Hepatocyte (in vitro differentiated cells): ENCODE data around the gene GDPGP1. TPM values are rescaled to one million over a fixed set of nuclear protein-coding genes. Genes with fewer than 3 reads are reported as not detected.
A peak's percentile ranks its signal among the peaks of the same experiment; 100 is the strongest.

Source experiments
- DNase-seq: peaks from one replicate; pipeline ENCODE4 v3.0.0-alpha.2; 2016; ENCODE audit warnings: low spot score
- H2AFZ ChIP-seq: fragments of 200-600 bp; sonication (generic); 2 replicates; pipeline ENCODE4 v1.6.0; 2016; ENCODE audit warnings: antibody characterized with exemption, mild to moderate bottlenecking
- H3K27ac ChIP-seq: fragments of 200-600 bp; sonication (generic); 2 replicates; pipeline ENCODE4 v1.5.1; 2016; ENCODE audit warnings: mild to moderate bottlenecking
- H3K27me3 ChIP-seq: fragments of 200-600 bp; sonication (generic); 2 replicates; pipeline ENCODE4 v1.6.1; 2016
- H3K36me3 ChIP-seq: fragments of 200-600 bp; sonication (generic); replicated peaks from 2 replicates; pipeline ENCODE4 v1.5.1; 2016; ENCODE audit warnings: low read depth; ENCODE audit not compliant: insufficient read depth
- H3K4me1 ChIP-seq: fragments of 200-600 bp; sonication (generic); 2 replicates; pipeline ENCODE4 v1.5.1; 2016; ENCODE audit warnings: mild to moderate bottlenecking, moderate library complexity; ENCODE audit not compliant: insufficient read depth
- H3K4me2 ChIP-seq: fragments of 200-600 bp; sonication (generic); 2 replicates; pipeline ENCODE4 v1.6.0; 2016
- H3K4me3 ChIP-seq: fragments of 200-600 bp; sonication (generic); 2 replicates; pipeline ENCODE4 v1.5.1; 2016; ENCODE audit warnings: mild to moderate bottlenecking
- H3K79me2 ChIP-seq: fragments of 200-600 bp; sonication (generic); 2 replicates; pipeline ENCODE4 v1.6.0; 2017; ENCODE audit warnings: mild to moderate bottlenecking
- H3K9me2 ChIP-seq: fragments of 200-600 bp; sonication (generic); replicated peaks from 2 replicates; pipeline ENCODE4 v1.6.0; 2017; ENCODE audit warnings: mild to moderate bottlenecking; ENCODE audit not compliant: insufficient read depth
- H3K9me3 ChIP-seq: fragments of 200-600 bp; sonication (generic); 2 replicates; pipeline ENCODE4 v1.5.1; 2016; ENCODE audit warnings: low read depth, mild to moderate bottlenecking
- H4K20me1 ChIP-seq: fragments of 200-600 bp; sonication (generic); 2 replicates; pipeline ENCODE4 v1.6.0; 2016; ENCODE audit warnings: mild to moderate bottlenecking; ENCODE audit not compliant: insufficient read depth, poor library complexity, severe bottlenecking
- CTCF ChIP-seq: fragments of 200-600 bp; sonication (generic); IDR thresholded peaks from 2 replicates; pipeline ENCODE4 v1.5.1; 2016; ENCODE audit warnings: antibody characterized with exemption, mild to moderate bottlenecking; ENCODE audit not compliant: poor library complexity
- EZH2 ChIP-seq: fragments of 200-600 bp; sonication (generic); IDR thresholded peaks from 2 replicates; pipeline ENCODE4 v1.6.1; 2016; ENCODE audit warnings: antibody characterized with exemption, mild to moderate bottlenecking, borderline replicate concordance
- EZH2phosphoT487 ChIP-seq: fragments of 200-600 bp; sonication (generic); IDR thresholded peaks from one replicate; pipeline ENCODE4 v1.6.1; 2018; ENCODE audit warnings: antibody characterized with exemption, mild to moderate bottlenecking, low read depth, moderate library complexity; ENCODE audit not compliant: unreplicated experiment, severe bottlenecking
- WGBS: methylation state at CpG from one replicate; pipeline ENCODE4 v1.1.6; 2016; ENCODE audit warnings: low lambda C conversion rate; ENCODE audit errors: missing lambda C conversion rate; 5-methylcytosine and 5-hydroxymethylcytosine counted together
- polyA plus RNA-seq: library from polyadenylated mRNA; unstranded; fragments of >200 nt; fragmentation: Nextera tagmentation; extraction: Ambion mirVana; gene quantifications from 2 replicates; pipeline ENCODE4 v1.2.1, GENCODE V29; 2016
- total RNA-seq: library from RNA; depleted of rRNA; stranded (reverse); fragments of >200 nt; gene quantifications from 2 replicates; pipeline ENCODE4 v1.2.3, GENCODE V29; 2014

Gene GDPGP1
- total and polyA plus RNA-seq, 2 experiments from 2014 or later: 0.56 to 6.8 TPM

GRCh38 chr15:90208356-90208755 is 25.7 kb upstream of the GDPGP1 start:
- no peaks in the 10 kb centered on the region for H3K9me2 ChIP-seq
- DNase-seq: no peak
- peaks cover 13% of the 10 kb centered on the region for H4K20me1 ChIP-seq
- H3K27ac ChIP-seq: no peak overlapping the region
- H2AFZ ChIP-seq: no peak overlapping the region
- H3K4me1 ChIP-seq: peaks cover 28% of the 10 kb centered on the region
- WGBS: 78% methylated on average over 6 of the region's 6 CpGs
- peaks cover 91% of the 10 kb centered on the region for H3K79me2 ChIP-seq
- no peaks in the 10 kb centered on the region for H3K36me3 ChIP-seq
- no peaks in the 10 kb centered on the region for H3K9me3 ChIP-seq
- TF ChIP-seq CTCF (no peak), EZH2 (no peak), EZH2phosphoT487 (no peak)
- H3K27me3 ChIP-seq: no peaks in the 10 kb centered on the region
- no peak overlapping the region for H3K4me3 ChIP-seq
- H3K4me2 ChIP-seq: no peak overlapping the region

GRCh38 chr15:90209591-90209990 is 24.4 kb upstream of the GDPGP1 start:
- TF ChIP-seq CTCF (no peak), EZH2phosphoT487 (no peak), EZH2 (no peak)
- H4K20me1 ChIP-seq: peaks cover 5% of the 10 kb centered on the region
- no peak overlapping the region for H3K4me3 ChIP-seq
- no peak for DNase-seq
- peaks cover 24% of the 10 kb centered on the region for H3K4me1 ChIP-seq
- 86% methylated on average over 9 of the region's 9 CpGs for WGBS
- H3K9me3 ChIP-seq: no peaks in the 10 kb centered on the region
- H3K27ac ChIP-seq: no peak overlapping the region
- H3K9me2 ChIP-seq: no peaks in the 10 kb centered on the region
- no peak overlapping the region for H3K4me2 ChIP-seq
- peaks cover 80% of the 10 kb centered on the region for H3K79me2 ChIP-seq
- H2AFZ ChIP-seq: no peak overlapping the region
- no peaks in the 10 kb centered on the region for H3K36me3 ChIP-seq
- no peaks in the 10 kb centered on the region for H3K27me3 ChIP-seq

GRCh38 chr15:90210593-90210992 is 23.4 kb upstream of the GDPGP1 start:
- Histone ChIP-seq H3K9me2 (no peaks in the 10 kb centered on the region), H2AFZ (no peak overlapping the region), H3K9me3 (no peaks in the 10 kb centered on the region), H3K4me3 (no peak overlapping the region), H3K79me2 (peaks cover 80% of the 10 kb centered on the region), H3K36me3 (no peaks in the 10 kb centered on the region), H4K20me1 (no peaks in the 10 kb centered on the region), H3K4me2 (no peak overlapping the region), H3K27me3 (no peaks in the 10 kb centered on the region), H3K4me1 (peaks cover 27% of the 10 kb centered on the region), H3K27ac (peak overlapping the region; percentile 90)
- TF ChIP-seq EZH2phosphoT487: no peak
- no peak for TF ChIP-seq EZH2
- TF ChIP-seq CTCF: no peak
- DNase-seq: no peak
- 93% methylated on average over 8 of the region's 8 CpGs for WGBS

- TF ChIP-seq CTCF (no peak), EZH2phosphoT487 (no peak)
- Histone ChIP-seq H3K4me3 (no peak overlapping the region), H3K9me2 (no peaks in the 10 kb centered on the region), H3K36me3 (no peaks in the 10 kb centered on the region), H3K9me3 (no peaks in the 10 kb centered on the region), H3K79me2 (peaks cover 79% of the 10 kb centered on the region), H3K27ac (peak overlapping the region; percentile 90), H3K4me2 (peak overlapping the region; percentile 14), H2AFZ (no peak overlapping the region), H3K27me3 (no peaks in the 10 kb centered on the region), H4K20me1 (no peaks in the 10 kb centered on the region), H3K4me1 (peaks cover 27% of the 10 kb centered on the region)
- 95% methylated on average over 9 of the region's 9 CpGs for WGBS
- DNase-seq: no peak
Measured at GRCh38 chr15:90211009-90211408, 23.0 kb upstream of the GDPGP1 start.
